Occipital lobe (tissue), 2 donors: Measurements from ENCODE around the gene IRF9. TPM values are rescaled to one million over a fixed set of nuclear protein-coding genes. Genes with fewer than 3 reads are reported as not detected.

Source experiments
- DNase-seq: peaks from one replicate; lab custom pipeline; 2025; lab: John Stamatoyannopoulos, UW
- total RNA-seq: library from RNA; depleted of rRNA; stranded (reverse); fragments of >200 nt; gene quantifications from one replicate; pipeline ENCODE4 v1.2.3, GENCODE V29; 2014

Gene IRF9
- total RNA-seq, 1 donor from 2014 or later: 20.7 TPM

GRCh38 chr14:24147761-24148428 is 13.2 kb upstream of the IRF9 start:
- no peak for DNase-seq

DNA sequence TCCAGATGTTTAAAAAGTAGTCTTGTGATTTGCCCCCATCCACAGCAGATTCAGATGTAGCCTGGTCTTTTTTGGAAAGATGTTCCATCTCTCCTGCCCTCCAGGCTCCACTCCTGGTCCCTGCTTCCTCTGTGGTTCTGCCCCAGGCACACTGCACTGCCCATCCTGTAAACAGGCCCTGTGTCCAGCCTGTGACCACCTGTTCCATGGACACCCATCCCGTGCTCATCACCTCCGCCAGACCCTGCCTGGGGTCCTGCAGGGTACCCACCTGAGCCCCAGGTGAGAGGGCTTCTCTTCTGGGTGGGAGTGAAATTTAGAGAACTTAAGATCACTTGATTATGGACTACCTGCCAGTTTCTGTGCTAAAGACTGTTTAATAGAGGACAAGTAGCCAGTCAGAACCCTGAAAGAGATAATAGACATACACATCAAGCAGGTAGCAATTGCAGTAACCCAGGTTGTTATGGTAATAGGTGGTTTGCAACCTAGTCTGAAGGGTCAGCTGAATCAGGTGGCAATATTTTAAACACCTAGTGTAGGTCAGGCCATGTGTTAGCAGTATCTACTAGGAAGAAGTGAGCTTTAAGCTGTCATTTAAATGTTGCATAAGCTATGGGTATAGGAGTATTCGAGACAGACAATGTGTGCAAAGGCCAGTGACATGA is 11.6 kb upstream of the IRF9 start:
- no peak for DNase-seq

- no peak for DNase-seq
Measured at GRCh38 chr14:24150061-24150460, 11.0 kb upstream of the IRF9 start.

- DNase-seq: no peak
Measured at GRCh38 chr14:24150567-24150966, 10.5 kb upstream of the IRF9 start.

GRCh38 chr14:24150993-24151392 is 10.1 kb upstream of the IRF9 start:
- no peak for DNase-seq

DNA sequence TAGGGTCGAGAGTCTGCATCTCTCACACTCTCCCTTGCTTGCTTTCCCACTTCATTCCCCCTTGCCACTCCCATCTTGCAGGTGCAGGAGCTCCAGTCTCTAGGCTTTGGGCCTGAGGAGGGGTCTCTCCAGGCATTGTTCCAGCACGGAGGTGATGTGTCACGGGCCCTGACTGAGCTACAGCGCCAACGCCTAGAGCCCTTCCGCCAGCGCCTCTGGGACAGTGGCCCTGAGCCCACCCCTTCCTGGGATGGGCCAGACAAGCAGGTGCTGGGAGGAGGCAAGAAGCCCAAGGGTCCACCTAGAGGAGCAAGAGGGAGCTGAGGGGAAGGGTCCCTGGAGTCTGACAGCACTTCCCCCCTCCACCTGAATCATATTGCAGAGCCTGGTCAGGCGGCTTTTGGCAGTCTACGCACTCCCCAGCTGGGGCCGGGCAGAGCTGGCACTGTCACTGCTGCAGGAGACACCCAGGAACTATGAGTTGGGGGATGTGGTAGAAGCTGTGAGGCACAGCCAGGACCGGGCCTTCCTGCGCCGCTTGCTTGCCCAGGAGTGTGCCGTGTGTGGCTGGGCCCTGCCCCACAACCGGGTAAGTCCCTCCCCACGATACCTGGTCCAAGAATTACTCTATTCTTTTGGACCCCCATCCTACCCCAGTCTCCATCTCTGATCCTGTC is 9.5 kb upstream of the IRF9 start:
- DNase-seq: no peak

- DNase-seq: no peak
Measured at GRCh38 chr14:24155100-24155499, 6.0 kb upstream of the IRF9 start.

DNA sequence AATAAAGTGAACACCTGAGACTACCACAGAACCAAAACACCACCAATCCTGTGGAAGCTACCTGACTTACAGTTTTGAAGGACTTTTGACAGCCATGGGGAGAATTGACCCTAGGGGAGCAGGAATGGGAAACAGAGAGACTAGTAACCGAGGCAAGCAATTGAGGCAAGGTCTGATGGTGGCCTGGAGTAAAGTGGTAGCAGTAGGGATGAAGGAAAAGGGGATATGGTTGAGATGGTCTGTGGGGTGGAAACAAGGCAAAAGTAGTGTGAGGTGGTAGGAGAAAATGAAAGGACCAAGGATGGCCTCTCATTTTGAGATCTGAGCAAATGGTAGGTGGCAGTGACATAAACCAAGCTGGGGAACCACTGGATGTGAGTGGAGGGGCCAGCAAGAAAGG is 4.2 kb upstream of the IRF9 start:
- DNase-seq: no peak

DNA sequence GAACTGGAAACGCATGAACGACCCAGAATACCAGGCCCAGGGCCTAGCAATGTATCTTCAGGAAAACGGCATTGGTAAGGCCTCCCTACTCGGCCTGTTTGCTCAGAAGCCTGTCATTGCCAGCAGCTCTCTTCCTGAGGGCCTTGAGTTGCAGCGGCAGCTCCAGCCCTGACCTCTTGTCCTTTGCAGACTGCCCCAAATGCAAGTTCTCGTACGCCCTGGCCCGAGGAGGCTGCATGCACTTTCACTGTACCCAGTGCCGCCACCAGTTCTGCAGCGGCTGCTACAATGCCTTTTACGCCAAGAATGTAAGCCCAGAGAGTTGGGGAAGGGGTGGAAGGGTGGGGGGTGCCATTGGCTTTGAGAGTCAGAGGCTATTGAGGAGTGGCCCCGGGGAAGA is 3.7 kb upstream of the IRF9 start:
- no peak for DNase-seq

- DNase-seq: no peak
Measured at GRCh38 chr14:24159777-24160498, 1.1 kb upstream of the IRF9 start.

- no peak for DNase-seq
Measured at GRCh38 chr14:24160499-24160849, 591 bp upstream of the IRF9 start.

GRCh38 chr14:24162093-24162492 is 1.0 kb downstream of the IRF9 start:
- DNase-seq: no peak

DNA sequence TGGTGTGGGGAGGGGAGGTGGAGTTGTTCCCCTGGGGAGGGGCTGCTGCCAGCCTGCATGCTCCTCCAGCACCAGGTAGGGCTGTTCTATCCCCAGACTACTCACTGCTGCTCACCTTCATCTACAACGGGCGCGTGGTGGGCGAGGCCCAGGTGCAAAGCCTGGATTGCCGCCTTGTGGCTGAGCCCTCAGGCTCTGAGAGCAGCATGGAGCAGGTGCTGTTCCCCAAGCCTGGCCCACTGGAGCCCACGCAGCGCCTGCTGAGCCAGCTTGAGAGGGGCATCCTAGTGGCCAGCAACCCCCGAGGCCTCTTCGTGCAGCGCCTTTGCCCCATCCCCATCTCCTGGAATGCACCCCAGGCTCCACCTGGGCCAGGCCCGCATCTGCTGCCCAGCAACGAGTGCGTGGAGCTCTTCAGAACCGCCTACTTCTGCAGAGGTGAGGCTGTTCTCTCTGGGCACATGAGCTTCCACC is 3.5 kb downstream of the IRF9 start:
- DNase-seq: no peak

GRCh38 chr14:24165785-24166184 is 4.7 kb downstream of the IRF9 start:
- no peak for DNase-seq

GRCh38 chr14:24167469-24168114 is 6.5 kb downstream of the IRF9 start:
- DNase-seq: no peak

DNA sequence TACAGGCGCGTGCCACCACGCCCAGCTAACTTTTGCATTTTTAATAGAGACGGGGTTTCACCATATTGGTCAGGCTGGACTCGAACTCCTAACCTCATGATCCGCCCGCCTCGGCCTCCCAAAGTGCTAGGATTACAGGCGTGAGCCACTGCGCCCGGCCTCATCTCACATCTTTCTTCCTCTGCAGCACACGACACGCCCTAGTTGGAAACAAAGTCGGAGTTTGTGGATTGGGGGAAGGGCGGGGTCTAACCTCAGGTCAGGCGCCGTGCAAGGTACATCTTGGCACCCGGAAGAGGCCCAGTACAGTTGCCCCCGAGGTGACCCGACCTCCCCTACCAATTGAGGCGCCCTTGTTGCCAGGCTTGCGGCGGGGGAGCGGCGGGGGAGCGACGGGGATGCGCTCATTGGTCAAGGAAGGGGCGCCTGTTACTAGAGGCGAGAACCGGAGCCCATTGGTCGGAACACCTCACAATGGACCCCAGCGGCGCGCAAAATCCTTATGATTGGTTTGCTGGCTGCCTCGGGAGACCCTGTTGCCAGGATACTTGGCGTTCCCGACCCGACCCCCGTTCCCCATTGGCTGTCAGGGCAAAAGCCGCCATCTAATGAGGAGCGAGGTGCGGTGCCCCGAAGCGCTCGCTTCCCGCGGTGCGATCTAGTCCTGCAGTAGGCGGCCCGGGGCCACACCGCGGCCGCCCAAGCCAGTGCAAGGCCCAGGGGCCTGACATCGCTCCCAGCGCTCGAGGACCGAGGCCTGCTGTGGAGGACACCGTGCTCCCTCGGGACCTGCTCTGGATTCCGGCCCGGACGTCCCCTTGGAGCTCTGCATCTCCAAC is 10.6 kb downstream of the IRF9 start, which contains the start of gene REC8:
REC8 (plus strand) TSS at position 659 of the 839 bp plus-strand sequence. CDS start 473 bp downstream, outside the sequence.
- DNase-seq: peak; percentile 85

DNA sequence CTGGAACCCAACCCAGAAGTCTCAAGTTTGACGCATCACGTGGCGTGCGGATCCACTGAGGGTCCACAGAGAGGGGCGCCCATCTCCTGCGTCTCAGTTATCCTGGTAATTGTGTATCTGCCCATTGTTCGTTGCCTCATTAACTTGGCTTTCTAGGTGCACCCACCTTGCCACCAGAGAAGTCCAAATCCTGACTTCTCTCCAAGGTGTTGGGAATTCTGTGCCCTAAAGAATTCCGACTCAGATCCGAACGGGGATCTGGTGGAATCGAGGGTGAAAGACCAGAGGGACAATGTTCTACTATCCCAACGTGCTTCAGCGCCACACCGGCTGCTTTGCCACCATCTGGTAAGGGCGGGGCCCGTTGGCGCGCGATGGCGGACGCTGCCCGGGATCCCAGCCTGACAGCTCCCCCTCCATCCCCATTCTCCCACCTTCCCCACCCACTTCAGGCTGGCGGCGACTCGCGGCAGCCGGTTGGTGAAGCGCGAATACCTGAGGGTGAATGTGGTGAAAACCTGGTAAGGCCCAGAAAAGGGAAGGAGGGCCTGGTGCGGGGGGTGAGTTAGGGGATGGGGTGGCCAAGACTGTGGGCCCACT is 11.3 kb downstream of the IRF9 start:
- DNase-seq: no peak

DNA sequence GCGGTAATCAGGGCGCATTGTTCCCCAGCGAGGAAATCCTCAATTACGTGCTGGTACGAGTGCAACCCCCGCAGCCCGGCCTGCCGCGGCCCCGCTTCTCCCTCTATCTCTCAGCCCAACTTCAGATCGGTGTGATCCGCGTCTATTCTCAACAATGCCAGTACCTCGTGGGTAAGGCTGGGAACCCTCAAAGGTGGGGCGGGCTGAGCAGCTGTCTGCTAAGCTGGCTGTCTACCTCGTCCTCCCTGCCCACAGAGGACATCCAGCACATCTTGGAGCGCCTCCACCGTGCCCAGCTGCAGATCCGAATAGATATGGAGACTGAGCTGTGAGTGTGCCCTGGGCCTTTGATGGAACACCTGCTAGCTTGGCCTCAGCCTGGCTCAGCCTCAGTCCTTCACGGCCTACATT is 11.8 kb downstream of the IRF9 start:
- DNase-seq: peak; percentile 40

- DNase-seq: no peak
Measured at GRCh38 chr14:24176599-24176998, 15.5 kb downstream of the IRF9 start.
